Fibroblast of lung (primary cell): ENCODE results near the gene CUTA. TPM values are rescaled to one million over a fixed set of nuclear protein-coding genes. Genes with fewer than 3 reads are reported as not detected.
"Not testable (repeated sequence)": the region's sequence is repeated elsewhere in the genome, so short reads cannot be mapped to it uniquely, and the experiment has no call there.

Source experiments
- DNase-seq, 2 donors: peaks; one replicate each; pipeline versions ENCODE4 v3.0.0 to v3.0.0-alpha.2; 2010; ENCODE audit warnings: low read depth in 2 of 2
- H2AFZ ChIP-seq: 2 replicates; pipeline ENCODE4 v1.5.1; 2012; ENCODE audit warnings: low read length, control low read depth, inconsistent platforms
- H3K27ac ChIP-seq: 2 replicates; pipeline ENCODE4 v1.5.1; 2011; ENCODE audit warnings: low read length, control low read depth; ENCODE audit not compliant: insufficient read depth
- H3K27me3 ChIP-seq: 2 replicates; pipeline ENCODE4 v1.5.1; 2011; ENCODE audit warnings: mild to moderate bottlenecking, low read length; ENCODE audit not compliant: control insufficient read depth, insufficient read depth
- H3K36me3 ChIP-seq: 2 replicates; pipeline ENCODE4 v1.5.1; 2011; ENCODE audit warnings: low read length; ENCODE audit not compliant: control insufficient read depth, insufficient read depth
- H3K4me1 ChIP-seq: 2 replicates; pipeline ENCODE4 v1.5.1; 2011; ENCODE audit warnings: low read length; ENCODE audit not compliant: control insufficient read depth, insufficient read depth; ENCODE audit errors: extremely low read depth
- H3K4me2 ChIP-seq: 2 replicates; pipeline ENCODE4 v1.5.1; 2011; ENCODE audit warnings: low read length, control low read depth; ENCODE audit not compliant: insufficient read depth; ENCODE audit errors: extremely low read depth
- H3K4me3 ChIP-seq, 4 experiments: fragments of 200-600 bp in 1 of 4; sonication (generic) in 1 of 4; replicated peaks in 1 of 4; 2 replicates each; pipeline ENCODE4 v1.5.1; 2011 to 2016; ENCODE audit warnings: low read length in 4 of 4, low read depth in 3 of 4, mild to moderate bottlenecking in 3 of 4, control low read depth in 2 of 4, inconsistent platforms in 1 of 4, mixed read lengths in 1 of 4; ENCODE audit not compliant: insufficient read depth in 1 of 4; ENCODE audit errors: control extremely low read depth in 1 of 4
- H3K79me2 ChIP-seq: 2 replicates; pipeline ENCODE4 v1.5.1; 2012; ENCODE audit warnings: mild to moderate bottlenecking, low read length, inconsistent platforms; ENCODE audit not compliant: control insufficient read depth, insufficient read depth
- H3K9ac ChIP-seq: 2 replicates; pipeline ENCODE4 v1.5.1; 2011; ENCODE audit warnings: mild to moderate bottlenecking, low read length, control low read depth; ENCODE audit not compliant: insufficient read depth
- H3K9me3 ChIP-seq: 2 replicates; pipeline ENCODE4 v1.5.1; 2012; ENCODE audit warnings: low read depth, low read length; ENCODE audit not compliant: control insufficient read depth, insufficient read depth
- H4K20me1 ChIP-seq: 2 replicates; pipeline ENCODE4 v1.5.1; 2011; ENCODE audit warnings: low read length; ENCODE audit not compliant: control insufficient read depth, insufficient read depth; ENCODE audit errors: extremely low read depth
- CTCF ChIP-seq, 2 donors: IDR thresholded peaks in 1 of 2; conservative IDR thresholded peaks in 1 of 2; 1 replicate in 1 of 2; 2 replicates in 1 of 2; pipeline ENCODE4 v1.5.1; 2011 to 2012; ENCODE audit warnings: low read length in 2 of 2, control low read depth in 1 of 2, inconsistent platforms in 1 of 2, low read depth in 1 of 2, mild to moderate bottlenecking in 1 of 2
- EZH2 ChIP-seq: IDR thresholded peaks from 2 replicates; pipeline ENCODE4 v1.5.1; 2012; ENCODE audit warnings: low read length, control low read depth, mild to moderate bottlenecking; ENCODE audit errors: missing control alignments
- polyA plus RNA-seq, 2 donors: library from polyadenylated mRNA; depleted of rRNA in 1 of 2; stranded (reverse) in 1 of 2; unstranded in 1 of 2; fragments of >200 nt; gene quantifications; 2 replicates each; pipeline ENCODE4 v1.2.1, GENCODE V29; 2011 to 2012; ENCODE audit warnings: missing spikeins in 1 of 2
- total RNA-seq: library from RNA; depleted of rRNA; stranded (reverse); fragments of >200 nt; gene quantifications from 2 replicates; pipeline ENCODE4 v1.2.1, GENCODE V29; 2014

Gene CUTA
- total and polyA plus RNA-seq, 2 donors (not counting 1 experiment from before 2014, with no cell fraction given) = 127 to 264 TPM

- TF ChIP-seq EZH2 (no peak), CTCF (conservative IDR thresholded peaks at IDR 0.05 in 1 of 2, IDR thresholded peaks at IDR 0.05 in 1 of 2; ENCODE audit: low read depth in 1 of 2, low read length in 2 of 2) (no peak)
- Histone ChIP-seq H4K20me1 (no peaks in the 10 kb centered on the region), H3K79me2 (no peaks in the 10 kb centered on the region), H3K4me3 (no peak overlapping the region), H3K36me3 (no peaks in the 10 kb centered on the region), H3K9me3 (no peaks in the 10 kb centered on the region), H3K4me2 (peak overlapping the region; percentile 56), H3K27ac (peak overlapping the region; percentile 32), H3K4me1 (peaks cover 8% of the 10 kb centered on the region), H3K27me3 (no peaks in the 10 kb centered on the region), H2AFZ (no peak overlapping the region), H3K9ac (no peak overlapping the region)
- DNase-seq = peak; percentile 81 to 94
Observed at GRCh38 chr6:33375143-33375671, 42.7 kb downstream of the CUTA start.

- Histone ChIP-seq H3K4me2 (no peak overlapping the region), H2AFZ (no peak overlapping the region), H3K27me3 (no peaks in the 10 kb centered on the region), H3K36me3 (no peaks in the 10 kb centered on the region), H4K20me1 (no peaks in the 10 kb centered on the region), H3K9ac (no peak overlapping the region), H3K9me3 (no peaks in the 10 kb centered on the region), H3K79me2 (no peaks in the 10 kb centered on the region), H3K27ac (no peak overlapping the region), H3K4me3 (no peak overlapping the region), H3K4me1 (peaks cover 8% of the 10 kb centered on the region)
- TF ChIP-seq EZH2 (no peak), CTCF (conservative IDR thresholded peaks at IDR 0.05 in 1 of 2, IDR thresholded peaks at IDR 0.05 in 1 of 2; ENCODE audit: low read depth in 1 of 2, low read length in 2 of 2) (no peak)
- DNase-seq = no peak
Observed at GRCh38 chr6:33373960-33374910, 43.7 kb downstream of the CUTA start.

GRCh38 chr6:33372526-33373123 lies 45.3 kb downstream of the CUTA start:
- Histone ChIP-seq H3K4me2 (no peak overlapping the region), H3K79me2 (no peaks in the 10 kb centered on the region), H3K36me3 (no peaks in the 10 kb centered on the region), H3K27me3 (no peaks in the 10 kb centered on the region), H2AFZ (no peak overlapping the region), H3K4me1 (peaks cover 8% of the 10 kb centered on the region), H3K27ac (no peak overlapping the region), H3K4me3 (no peak overlapping the region), H3K9ac (no peak overlapping the region), H3K9me3 (no peaks in the 10 kb centered on the region), H4K20me1 (no peaks in the 10 kb centered on the region)
- TF ChIP-seq CTCF (conservative IDR thresholded peaks at IDR 0.05 in 1 of 2, IDR thresholded peaks at IDR 0.05 in 1 of 2; ENCODE audit: low read depth in 1 of 2, low read length in 2 of 2) (no peak), EZH2 (no peak)
- no peak for DNase-seq

- H4K20me1 ChIP-seq, H3K79me2 ChIP-seq, H3K27me3 ChIP-seq, DNase-seq, H3K9ac ChIP-seq, H3K9me3 ChIP-seq, H3K4me3 ChIP-seq, H3K27ac ChIP-seq, H3K4me2 ChIP-seq, H2AFZ ChIP-seq, H3K36me3 ChIP-seq, H3K4me1 ChIP-seq: not testable (repeated sequence)
Observed at GRCh38 chr6:33371901-33372300, 46.0 kb downstream of the CUTA start.
